SK-N-MC (cell line): Measurements from ENCODE around the gene SLC5A11.

Source experiments
- EZH2 ChIP-seq: fragments of 200-600 bp; sonication (generic); IDR thresholded peaks from one replicate; pipeline ENCODE4 v1.6.1; 2017; ENCODE audit warnings: antibody characterized with exemption
- POLR2AphosphoS5 ChIP-seq: IDR thresholded peaks from 2 replicates; pipeline ENCODE4 v1.6.1; 2012; ENCODE audit warnings: mild to moderate bottlenecking, low read depth, low read length, borderline replicate concordance

DNA sequence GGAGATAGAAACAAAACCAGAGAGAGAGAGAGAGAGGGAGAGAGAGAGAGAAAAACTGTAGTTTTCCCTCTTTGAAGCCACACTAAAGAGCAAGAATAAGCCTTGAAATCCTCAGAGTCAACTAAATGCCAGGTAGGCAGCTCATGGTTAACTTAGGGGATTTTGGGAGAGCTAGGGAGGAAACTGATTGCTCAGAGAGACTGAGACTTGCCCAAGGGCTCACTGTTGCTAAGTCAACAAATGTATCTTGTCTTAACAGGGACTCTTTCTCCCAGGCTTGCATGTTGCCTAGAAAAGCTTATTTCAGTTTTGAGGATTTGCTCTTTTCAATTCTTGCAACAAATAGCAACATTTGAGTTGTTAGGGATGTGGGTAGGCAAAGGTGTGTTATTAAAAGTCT lies 4.5 kb upstream of the SLC5A11 start:
- TF ChIP-seq POLR2AphosphoS5 (no peak), EZH2 (no peak)
